TTC549 (cell line): Measurements from ENCODE around the gene FUNDC1.

ENCODE experiments used
- FAIRE-seq: peaks from 2 replicates; lab custom pipeline; 2012; peaks lifted over from hg19 to GRCh38; lab: Jason Lieb, UNC

Gene FUNDC1

DNA sequence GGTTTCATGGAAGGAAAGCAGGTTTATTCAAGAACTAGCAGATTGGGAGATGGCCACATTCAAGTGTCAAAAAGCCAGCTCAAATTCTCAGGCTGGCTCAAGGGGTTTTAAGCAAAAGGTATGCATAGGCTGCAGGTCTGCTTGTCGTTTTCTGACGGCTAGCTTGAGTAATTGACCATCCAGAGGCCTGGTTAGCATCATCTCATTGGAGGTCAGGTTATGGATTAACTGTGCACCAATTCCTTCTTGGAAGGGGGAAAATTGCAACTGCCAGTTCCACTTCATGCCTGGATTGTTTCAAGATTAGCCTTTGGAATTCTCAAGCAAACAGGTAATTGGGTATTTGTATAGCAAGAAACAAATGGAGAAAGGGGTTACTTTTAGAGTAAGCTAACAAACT lies 62.1 kb downstream of the FUNDC1 start:
- no peak for FAIRE-seq

DNA sequence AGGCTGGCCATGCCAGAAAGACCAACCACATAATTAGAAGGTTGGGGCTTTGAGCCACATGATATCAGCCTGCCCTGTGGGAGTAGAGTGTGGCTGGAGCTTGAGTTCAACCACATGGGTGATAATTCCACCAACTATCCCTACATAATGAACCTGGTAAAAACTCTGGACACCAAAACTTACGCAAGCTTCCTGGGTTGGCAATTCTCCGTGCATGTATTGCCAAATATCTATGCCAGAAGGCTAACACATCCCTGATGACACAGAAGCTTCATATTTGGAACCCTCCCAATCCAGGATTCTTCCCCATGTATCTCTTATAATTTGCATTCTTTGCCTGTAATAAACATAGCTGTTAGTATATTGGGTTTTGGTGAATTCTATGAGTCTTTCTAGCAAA lies 68.2 kb downstream of the FUNDC1 start:
- FAIRE-seq: no peak
